Body of pancreas (tissue), 4 donors: ENCODE measurements around the gene FAT2. TPM values are rescaled to one million over a fixed set of nuclear protein-coding genes. Genes with fewer than 3 reads are reported as not detected.
A peak's percentile ranks its signal among the peaks of the same experiment; 100 is the strongest.

ENCODE experiments used
- ATAC-seq: fragments of 150-250 bp; one replicate; pipeline ENCODE4 v1.9.1; 2016
- DNase-seq, 4 donors: peaks; one replicate each; pipeline ENCODE4 v3.0.0-alpha.2; 2019
- H3K27ac ChIP-seq, 4 donors: fragments of 200-600 bp; sonication (generic); 1 replicate in 3 of 4; 2 replicates in 1 of 4; pipeline versions ENCODE4 v1.5.1 to v1.6.1; 2016 to 2019; ENCODE audit warnings: mild to moderate bottlenecking in 1 of 4, mixed read lengths in 1 of 4, moderate library complexity in 1 of 4
- H3K27me3 ChIP-seq, 2 donors: fragments of 200-600 bp; sonication (generic); one replicate each; pipeline ENCODE4 v1.6.0; 2016; ENCODE audit warnings: mild to moderate bottlenecking in 1 of 2
- H3K36me3 ChIP-seq, 2 donors: fragments of 200-600 bp; sonication (generic); replicated peaks in 1 of 2; 2 replicates each; pipeline ENCODE4 v1.5.1; 2016; ENCODE audit warnings: low read depth in 2 of 2; ENCODE audit not compliant: insufficient read depth in 1 of 2
- H3K4me1 ChIP-seq: fragments of 200-600 bp; sonication (generic); one replicate; pipeline ENCODE4 v1.6.0; 2016
- H3K4me3 ChIP-seq, 2 donors: fragments of 200-600 bp; sonication (generic); 1 replicate in 1 of 2; 2 replicates in 1 of 2; pipeline ENCODE4 v1.5.1; 2016 to 2019
- H3K9me3 ChIP-seq, 3 donors: fragments of 200-600 bp; sonication (generic); 1 replicate in 2 of 3; 2 replicates in 1 of 3; pipeline ENCODE4 v1.5.1; 2016
- CTCF ChIP-seq, 7 experiments: fragments of 450-650 bp in 4 of 7; fragments of 200-600 bp in 3 of 7; sonication (generic) in 3 of 7; IDR thresholded peaks; one replicate each; pipeline ENCODE4 v1.5.1; 2016 to 2019; ENCODE audit warnings: antibody characterized with exemption in 7 of 7
- POLR2A ChIP-seq, 3 donors: fragments of 450-650 bp; IDR thresholded peaks; one replicate each; pipeline ENCODE4 v1.6.1; 2016; ENCODE audit warnings: antibody characterized with exemption in 3 of 3, mild to moderate bottlenecking in 2 of 3
- WGBS, 2 donors: methylation state at CpG; one replicate each; pipeline ENCODE4 v1.1.5; 2017; 5-methylcytosine and 5-hydroxymethylcytosine counted together
- intact Hi-C: fragments of 100-400 bp; cut with DNase I; formaldehyde crosslinking; loops from one replicate; pipeline ENCODE4 v1.15.1; 2023
- total RNA-seq, 2 donors: library from RNA; depleted of rRNA; stranded (reverse); fragments of >200 nt; gene quantifications; one replicate each; pipeline ENCODE4 v1.1.0, GENCODE V29; 2016

FAT2 gene
- total RNA-seq, 2 donors from 2014 or later = not detected

DNA sequence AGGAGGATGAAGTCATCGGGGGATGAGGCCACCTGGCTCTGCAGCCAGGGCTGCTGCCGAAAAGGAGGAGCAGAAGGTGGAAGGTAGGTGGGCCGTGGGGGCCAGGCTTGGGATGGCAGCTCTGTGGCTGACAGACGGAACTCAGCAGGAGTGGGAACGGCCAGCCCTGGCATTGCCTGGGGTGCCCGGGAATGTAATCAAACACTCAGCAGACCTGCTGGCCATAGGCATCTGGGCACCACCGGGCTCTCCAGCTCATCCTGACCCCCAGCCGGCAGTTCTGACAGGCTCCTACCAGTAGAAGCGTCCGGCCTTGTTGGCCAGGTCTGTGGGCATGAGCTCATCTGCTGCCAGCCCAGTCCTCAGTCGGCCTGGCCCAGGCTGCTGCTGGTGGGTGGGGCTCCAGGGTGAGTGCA is 4.3 kb upstream of the FAT2 start:
- Histone ChIP-seq H3K36me3 (no peaks in the 10 kb centered on the region), H3K27ac (no peak overlapping the region), H3K4me3 (no peak overlapping the region), H3K27me3 (no peaks in the 10 kb centered on the region), H3K9me3 (no peaks in the 10 kb centered on the region), H3K4me1 (peaks cover 8% of the 10 kb centered on the region)
- ATAC-seq (no peak), DNase-seq (no peak)
- 84 to 86% methylated on average over 8 to 11 of the region's 11 CpGs for WGBS, 2 donors
- intact Hi-C loops = no loop called here
- TF ChIP-seq CTCF (IDR thresholded peaks at IDR 0.05) = no peak
- no peak for TF ChIP-seq POLR2A (IDR thresholded peaks at IDR 0.05)

DNA sequence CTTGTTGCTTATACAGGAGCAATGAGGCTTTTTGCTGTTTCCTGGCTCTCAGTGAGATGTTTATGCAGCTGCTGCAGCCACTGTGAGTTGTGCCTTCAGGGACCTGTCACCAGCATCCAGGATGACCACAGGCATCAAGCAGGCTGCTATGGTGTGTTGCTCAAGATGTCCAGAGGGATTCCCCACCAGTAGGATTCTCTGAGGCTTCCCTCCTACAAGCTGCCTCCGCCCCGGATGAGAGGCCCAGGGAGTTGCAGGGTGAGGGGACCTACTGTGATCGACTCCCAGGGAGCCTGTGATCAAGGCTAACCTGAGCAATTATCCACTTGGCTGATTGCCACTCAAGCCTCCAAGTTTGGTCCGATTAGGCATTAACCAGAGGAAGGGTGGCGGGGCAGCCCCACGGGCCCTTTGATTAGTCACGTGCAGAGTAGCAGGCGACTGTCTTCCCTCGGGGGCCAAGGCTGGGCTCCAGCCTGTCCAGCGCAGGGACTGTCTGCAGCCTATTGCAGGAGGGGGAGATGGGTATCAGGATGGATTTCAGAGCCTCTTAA is 1.8 kb upstream of the FAT2 start:
- peaks cover 8% of the 10 kb centered on the region for H3K4me1 ChIP-seq
- no peaks in the 10 kb centered on the region for H3K9me3 ChIP-seq
- no peak overlapping the region for H3K4me3 ChIP-seq
- H3K27ac ChIP-seq = no peak overlapping the region
- ATAC-seq = peak; percentile 35
- no peaks in the 10 kb centered on the region for H3K36me3 ChIP-seq
- peak; percentile 12 to 44 (median 19) for DNase-seq
- TF ChIP-seq POLR2A (IDR thresholded peaks at IDR 0.05) (no peak), CTCF (IDR thresholded peaks at IDR 0.05) (no peak)
- 27 to 39% methylated on average over 9 to 10 of the region's 10 CpGs for WGBS, 2 donors
- intact Hi-C loops = no loop called here
- no peaks in the 10 kb centered on the region for H3K27me3 ChIP-seq

DNA sequence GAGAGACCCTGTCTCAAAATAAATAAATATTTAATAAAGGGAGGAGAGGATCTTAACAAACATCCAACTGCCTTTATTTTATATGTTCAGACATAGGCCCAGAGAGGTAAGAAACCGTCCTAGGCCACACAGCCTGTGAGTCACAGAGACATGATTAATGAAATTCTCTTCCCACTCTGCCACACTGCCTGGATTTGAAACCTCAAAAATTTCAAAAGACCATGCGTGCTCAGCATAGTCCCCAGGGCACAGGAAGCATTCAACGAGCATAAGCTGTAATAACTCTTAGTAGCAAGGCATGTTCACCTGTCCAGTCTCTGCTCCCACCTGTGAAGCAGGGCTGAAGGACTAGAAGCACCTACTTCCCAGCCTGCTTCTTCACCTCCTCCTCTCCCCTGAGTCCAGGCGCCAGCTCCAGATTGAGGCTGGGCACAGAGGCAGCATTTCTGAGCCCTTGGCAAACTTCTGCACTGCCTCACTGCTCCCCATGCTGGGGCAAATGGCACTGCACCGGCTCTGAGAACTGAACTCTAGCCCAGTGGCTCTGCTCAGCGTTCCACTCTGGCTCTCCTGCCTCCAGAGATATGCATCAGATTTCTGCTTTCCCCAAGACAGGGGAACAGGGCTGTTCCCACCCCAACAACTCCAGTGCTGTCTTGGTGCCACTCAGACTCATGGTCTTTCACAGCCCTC is 1.1 kb downstream of the FAT2 start:
- no peaks in the 10 kb centered on the region for H3K9me3 ChIP-seq
- TF ChIP-seq POLR2A (IDR thresholded peaks at IDR 0.05) (no peak), CTCF (IDR thresholded peaks at IDR 0.05) (no peak)
- ATAC-seq (no peak), DNase-seq (no peak)
- H3K4me1 ChIP-seq = peaks cover 8% of the 10 kb centered on the region
- H3K4me3 ChIP-seq = no peak overlapping the region
- no peaks in the 10 kb centered on the region for H3K36me3 ChIP-seq
- 78 to 79% methylated on average over 5 to 6 of the region's 6 CpGs for WGBS, 2 donors
- no peak overlapping the region for H3K27ac ChIP-seq
- intact Hi-C loops = no loop called here
- no peaks in the 10 kb centered on the region for H3K27me3 ChIP-seq

GRCh38 chr5:151587796-151588555 is 3.2 kb downstream of the FAT2 start:
- Histone ChIP-seq H3K36me3 (no peaks in the 10 kb centered on the region), H3K4me3 (no peak overlapping the region), H3K27ac (no peak overlapping the region), H3K4me1 (peaks cover 4% of the 10 kb centered on the region), H3K27me3 (no peaks in the 10 kb centered on the region), H3K9me3 (no peaks in the 10 kb centered on the region)
- no peak for DNase-seq
- TF ChIP-seq CTCF (IDR thresholded peaks at IDR 0.05) = no peak
- no peak for TF ChIP-seq POLR2A (IDR thresholded peaks at IDR 0.05)
- no peak for ATAC-seq
- intact Hi-C loops = no loop called here
- WGBS, 2 donors = 83 to 90% methylated on average over 5 of the region's 5 CpGs
